ENCODE results near the gene TOMM70. TPM values are rescaled to one million over a fixed set of nuclear protein-coding genes. Genes with fewer than 3 reads are reported as not detected.

Gene TOMM70
- total and polyA plus RNA-seq, 2 donors (not counting 3 experiments of a cell fraction or from before 2014, with no cell fraction given) = 7.6 to 32.3 TPM

GRCh38 chr3:100407164-100407563, 6.3 kb upstream of the TOMM70 start:
- ChIA-PET CTCF (no interaction called here), POLR2A (no interaction called here)
- Histone ChIP-seq H4K20me1 (replicated peaks; ENCODE audit: control insufficient read depth, extremely low read depth, insufficient read depth, low read length) (no peaks in the 10 kb centered on the region), H3K36me3 (ENCODE audit: control insufficient read depth in 2 of 2, extremely low read depth in 1 of 2, insufficient read depth in 2 of 2, low read length in 2 of 2) (no peaks in the 10 kb centered on the region), H3K27me3 (ENCODE audit: control insufficient read depth in 2 of 2, insufficient read depth in 2 of 2, low read length in 2 of 2) (no peaks in the 10 kb centered on the region), H2AFZ (ENCODE audit: low read depth, low read length) (no peak overlapping the region), H3K9ac (replicated peaks; ENCODE audit: extremely low read depth, insufficient read depth, low read length) (no peak overlapping the region), H3K9me3 (replicated peaks; ENCODE audit: control insufficient read depth, insufficient read depth, low read length) (no peaks in the 10 kb centered on the region), H3K79me2 (ENCODE audit: control insufficient read depth, insufficient read depth, low read length) (no peaks in the 10 kb centered on the region), H3K4me2 (ENCODE audit: insufficient read depth, low read length) (no peak overlapping the region), H3K4me1 (ENCODE audit: control insufficient read depth, extremely low read depth, insufficient read depth, low read length) (peaks cover 8% of the 10 kb centered on the region), H3K4me3 (replicated peaks in 1 of 3; ENCODE audit: insufficient read depth in 1 of 3, low read depth in 1 of 3, low read length in 3 of 3) (no peak overlapping the region), H3K9me1 (replicated peaks; ENCODE audit: control insufficient read depth, extremely low read depth, insufficient read depth, low read length) (no peaks in the 10 kb centered on the region), H3K27ac (ENCODE audit: insufficient read depth, low read depth, low read length) (no peak overlapping the region)
- BruUV-seq (replicated peaks) = no TSS peak
- TF ChIP-seq MAX (IDR thresholded peaks at IDR 0.05; ENCODE audit: insufficient read depth, insufficient read length) (no peak), GATA2 (IDR thresholded peaks at IDR 0.05; ENCODE audit: insufficient read depth, insufficient read length, low read depth, low read length) (no peak), JUN (IDR thresholded peaks at IDR 0.05; ENCODE audit: borderline replicate concordance, insufficient read depth, insufficient read length, low read depth) (no peak)
- dilution Hi-C loops (cut with MboI; ENCODE audit: extremely low pct_ligation_motif_present, low sequenced_read_pairs) (no loop called here), intact Hi-C loops (cut with micrococcal nuclease) (no loop called here)
- DNase-seq (ENCODE audit: low read depth, low spot score) (no peak), FAIRE-seq (no peak)

- no peaks in the 10 kb centered on the region for H3K9me3 ChIP-seq (replicated peaks; ENCODE audit: control insufficient read depth, insufficient read depth, low read length)
- no peak overlapping the region for H3K4me2 ChIP-seq (ENCODE audit: insufficient read depth, low read length)
- no peak for TF ChIP-seq POLR2AphosphoS5 (IDR thresholded peaks at IDR 0.05; ENCODE audit: insufficient read depth, low read depth, low read length)
- TF ChIP-seq POLR2A (IDR thresholded peaks at IDR 0.05; ENCODE audit: low read depth, low read length) = no peak
- TF ChIP-seq CTCF (IDR thresholded peaks at IDR 0.05; ENCODE audit: extremely low read depth in 1 of 2, insufficient read depth in 1 of 2, low read depth in 1 of 2, low read length in 2 of 2) = no peak
- no peak for TF ChIP-seq MYC (IDR thresholded peaks at IDR 0.05; ENCODE audit: low read depth, low read length)
- no peak for TF ChIP-seq GATA2 (IDR thresholded peaks at IDR 0.05; ENCODE audit: insufficient read depth, insufficient read length, low read depth, low read length)
- TF ChIP-seq FOS (IDR thresholded peaks at IDR 0.05; ENCODE audit: borderline replicate concordance, insufficient read depth, low read length) = no peak
- no peak for TF ChIP-seq EZH2 (IDR thresholded peaks at IDR 0.05; ENCODE audit: borderline replicate concordance, low read depth, low read length, severe bottlenecking)
- no peak for TF ChIP-seq JUN (IDR thresholded peaks at IDR 0.05; ENCODE audit: borderline replicate concordance, insufficient read depth, insufficient read length, low read depth)
- no peak for TF ChIP-seq MAX (IDR thresholded peaks at IDR 0.05; ENCODE audit: insufficient read depth, insufficient read length)
- peaks cover 21% of the 10 kb centered on the region for H3K4me1 ChIP-seq (ENCODE audit: control insufficient read depth, extremely low read depth, insufficient read depth, low read length)
- POLR2A ChIA-PET = interaction anchor here (0.7 kb wide), 1 partner anchor 28 kb away, joined by 5 read pairs; no protein-coding TSS in a partner anchor
- H3K9ac ChIP-seq (replicated peaks; ENCODE audit: extremely low read depth, insufficient read depth, low read length) = no peak overlapping the region
- dilution Hi-C loops (cut with MboI; ENCODE audit: extremely low pct_ligation_motif_present, low sequenced_read_pairs) = no loop called here
- no peak overlapping the region for H2AFZ ChIP-seq (ENCODE audit: low read depth, low read length)
- H4K20me1 ChIP-seq (replicated peaks; ENCODE audit: control insufficient read depth, extremely low read depth, insufficient read depth, low read length) = no peaks in the 10 kb centered on the region
- H3K79me2 ChIP-seq (ENCODE audit: control insufficient read depth, insufficient read depth, low read length) = peaks cover 17% of the 10 kb centered on the region
- FAIRE-seq (no peak), DNase-seq (ENCODE audit: low read depth, low spot score) (no peak)
- H3K9me1 ChIP-seq (replicated peaks; ENCODE audit: control insufficient read depth, extremely low read depth, insufficient read depth, low read length) = no peaks in the 10 kb centered on the region
- H3K27ac ChIP-seq (ENCODE audit: insufficient read depth, low read depth, low read length) = no peak overlapping the region
- BruUV-seq (replicated peaks) = no TSS peak
- H3K4me3 ChIP-seq (replicated peaks in 1 of 3; ENCODE audit: insufficient read depth in 1 of 3, low read depth in 1 of 3, low read length in 3 of 3) = no peak overlapping the region
- H3K36me3 ChIP-seq (ENCODE audit: control insufficient read depth in 2 of 2, extremely low read depth in 1 of 2, insufficient read depth in 2 of 2, low read length in 2 of 2) = no peaks in the 10 kb centered on the region
- CTCF ChIA-PET = interaction anchor here (0.8 kb wide), 1 partner anchor 18 kb away, joined by 3 read pairs; no protein-coding TSS in a partner anchor
- intact Hi-C loops (cut with micrococcal nuclease) = loop anchor here (5.0 kb wide), 2 partner anchors 362 to 1273 kb away; partner anchors contain the start of gene ZBTB11
- no peaks in the 10 kb centered on the region for H3K27me3 ChIP-seq (ENCODE audit: control insufficient read depth in 2 of 2, insufficient read depth in 2 of 2, low read length in 2 of 2)
Observed at GRCh38 chr3:100404250-100404548, 3.3 kb upstream of the TOMM70 start.

Measured in endothelial cell of umbilical vein (primary cell).